K562 (cell line): Measurements from ENCODE around the gene LMX1B. TPM values are rescaled to one million over a fixed set of nuclear protein-coding genes. Genes with fewer than 3 reads are reported as not detected.

Experiments used
- ATAC-seq: fragments of 200-7000 bp; cut with Tn5 transposase; 3 replicates; pipeline ENCODE4 v1.9.1; 2020; ENCODE audit warnings: moderate library complexity
- BruUV-seq: library from RNA; stranded (reverse); fragments of 400-500 nt; replicated peaks from 2 replicates; lab custom pipeline; 2021; lab: Mats Ljungman, UMichigan
- CTCF ChIA-PET: fragments of 300-600 bp; formaldehyde crosslinking; extraction: SDS; loops from one replicate; lab custom pipeline; 2021; ENCODE audit warnings: low intra/inter-chr PET ratio; lab: Yijun Ruan, JAX
- POLR2A ChIA-PET: fragments of 300-600, 350-650 bp; sonication (Branson Sonifier 250); formaldehyde crosslinking; extraction: SDS; loops from one replicate; lab custom pipeline; 2021; ENCODE audit warnings: antibody characterized with exemption, inconsistent platforms; lab: Yijun Ruan, JAX
- DNase-seq, 4 experiments: peaks; one replicate each; pipeline versions ENCODE4 v3.0.0 to v3.0.0-alpha.2; 2011 to 2018; ENCODE audit warnings: low spot score in 3 of 4, mixed read lengths in 3 of 4; ENCODE audit errors: extremely low read depth in 1 of 4
- FAIRE-seq: peaks from 2 replicates; lab custom pipeline; 2011; peaks lifted over from hg19 to GRCh38; lab: Jason Lieb, UNC
- H2AFZ ChIP-seq: 2 replicates; pipeline ENCODE4 v1.6.0; 2011; ENCODE audit warnings: low read depth, low read length, control low read depth, inconsistent platforms
- H3K27ac ChIP-seq: fragments of 200-600 bp; 3 replicates; pipeline ENCODE4 v1.8.0; 2011; ENCODE audit warnings: low read depth, mild to moderate bottlenecking, control low read depth, inconsistent platforms, low read length, moderate library complexity, mixed read lengths; ENCODE audit errors: extremely low read depth
- H3K27me3 ChIP-seq, 2 experiments: fragments of 300-600 bp in 1 of 2; 2 replicates in 1 of 2; 3 replicates in 1 of 2; pipeline versions ENCODE4 v1.6.0 to v1.8.0; 2011; ENCODE audit warnings: inconsistent platforms in 2 of 2, low read length in 2 of 2, mild to moderate bottlenecking in 1 of 2, mixed read lengths in 1 of 2, moderate library complexity in 1 of 2; ENCODE audit not compliant: control insufficient read depth in 2 of 2, insufficient read depth in 2 of 2
- H3K36me3 ChIP-seq: fragments of 300-600 bp; 3 replicates; pipeline ENCODE4 v1.8.0; 2011; ENCODE audit warnings: mild to moderate bottlenecking, low read length, inconsistent platforms; ENCODE audit not compliant: control insufficient read depth, insufficient read depth
- H3K4me1 ChIP-seq, 2 experiments: fragments of 200-600 bp in 1 of 2; replicated peaks in 1 of 2; 2 replicates in 1 of 2; 3 replicates in 1 of 2; pipeline versions ENCODE4 v1.5.1 to v1.8.0; 2011; ENCODE audit warnings: inconsistent platforms in 2 of 2, low read length in 2 of 2, mild to moderate bottlenecking in 1 of 2, mixed read lengths in 1 of 2, moderate library complexity in 1 of 2; ENCODE audit not compliant: control insufficient read depth in 2 of 2, insufficient read depth in 2 of 2
- H3K4me2 ChIP-seq: 2 replicates; pipeline ENCODE4 v1.6.1; 2011; ENCODE audit warnings: low read length, control low read depth, inconsistent platforms, mixed read lengths; ENCODE audit not compliant: insufficient read depth
- H3K4me3 ChIP-seq: fragments of 200-600 bp; sonication (generic), shearing (Covaris generic); 2 replicates; pipeline ENCODE4 v1.5.1; 2016; ENCODE audit warnings: control low read depth, inconsistent platforms
- H3K79me2 ChIP-seq: fragments of 200-600 bp; 3 replicates; pipeline ENCODE4 v1.8.0; 2011; ENCODE audit warnings: low read length, inconsistent platforms; ENCODE audit not compliant: control insufficient read depth, insufficient read depth
- H3K9ac ChIP-seq, 2 experiments: 2 replicates each; pipeline versions ENCODE4 v1.6.0 to v1.6.1; 2011; ENCODE audit warnings: low read depth in 2 of 2, low read length in 2 of 2, control low read depth in 1 of 2, inconsistent platforms in 1 of 2, mild to moderate bottlenecking in 1 of 2, mixed read lengths in 1 of 2; ENCODE audit not compliant: insufficient read depth in 1 of 2
- H3K9me1 ChIP-seq: one replicate; pipeline ENCODE4 v1.6.0; 2011; ENCODE audit warnings: inconsistent platforms, mild to moderate bottlenecking, low read length, moderate library complexity; ENCODE audit not compliant: control insufficient read depth, insufficient read depth
- H3K9me3 ChIP-seq: replicated peaks from 2 replicates; pipeline ENCODE4 v1.5.1; 2011; ENCODE audit warnings: low read depth, low read length, inconsistent platforms; ENCODE audit not compliant: control insufficient read depth, insufficient read depth
- H4K20me1 ChIP-seq: replicated peaks from 2 replicates; pipeline ENCODE4 v1.6.1; 2011; ENCODE audit warnings: low read length, inconsistent platforms, mixed read lengths; ENCODE audit not compliant: control insufficient read depth, insufficient read depth
- AFF4 ChIP-seq: sonication (generic); formaldehyde crosslinking; IDR thresholded peaks from 2 replicates; pipeline ENCODE4 v1.8.0; 2023; ENCODE audit warnings: mild to moderate bottlenecking, missing genetic modification reagents
- HNRNPLL ChIP-seq: fragments of 200-400 bp; formaldehyde crosslinking; IDR thresholded peaks from 2 replicates; pipeline ENCODE4 v1.6.1; 2017; ENCODE audit warnings: low read length, low read depth, mild to moderate bottlenecking; ENCODE audit not compliant: poor library complexity, severe bottlenecking
- ILF3 ChIP-seq: fragments of 450-650 bp; IDR thresholded peaks from 2 replicates; pipeline ENCODE4 v1.6.1; 2018; ENCODE audit warnings: antibody characterized with exemption, mild to moderate bottlenecking, moderate library complexity, borderline replicate concordance
- IRF2 ChIP-seq: sonication (generic); formaldehyde crosslinking; IDR thresholded peaks from 2 replicates; pipeline ENCODE4 v1.8.1; 2022; ENCODE audit warnings: mild to moderate bottlenecking, missing genetic modification reagents
- LARP7 ChIP-seq: fragments of 450-650 bp; IDR thresholded peaks from 2 replicates; pipeline ENCODE4 v1.6.1; 2016
- TSHZ1 ChIP-seq: fragments of 250-450 bp; sonication (Bioruptor Pico); IDR thresholded peaks from 2 replicates; pipeline ENCODE4 v1.4.0; 2020; ENCODE audit warnings: mild to moderate bottlenecking, moderate library complexity
- ZBTB1 ChIP-seq: sonication (generic); formaldehyde crosslinking; IDR thresholded peaks from 2 replicates; pipeline ENCODE4 v1.8.1; 2023; ENCODE audit warnings: missing genetic modification reagents, low read depth, mild to moderate bottlenecking, borderline replicate concordance
- ZFP1 ChIP-seq: fragments of 450-650 bp; formaldehyde crosslinking; IDR thresholded peaks from 2 replicates; pipeline ENCODE4 v1.4.0; 2020; ENCODE audit warnings: mild to moderate bottlenecking, mixed read lengths
- ZNF655 ChIP-seq: fragments of 250-450 bp; sonication (Bioruptor Pico); IDR thresholded peaks from 2 replicates; pipeline ENCODE4 v1.5.0; 2021
- WGBS: fragments of 100-300 bp; shearing (Covaris generic); methylation state at CpG from one replicate; pipeline ENCODE4 v1.1.6; 2016; ENCODE audit warnings: low coverage, mixed read lengths; ENCODE audit not compliant: insufficient coverage; ENCODE audit errors: missing lambda C conversion rate; 5-methylcytosine and 5-hydroxymethylcytosine counted together
- in situ Hi-C: fragments of 300-500 bp; cut with MboI; formaldehyde crosslinking; loops from 4 replicates; pipeline ENCODE4 v1.15.0; 2018; ENCODE audit warnings: inconsistent platforms, mixed read lengths
- intact Hi-C: fragments of 100-400 bp; cut with micrococcal nuclease; formaldehyde crosslinking; loops from 2 replicates; pipeline ENCODE4 v1.14.2; 2022
- polyA plus RNA-seq, 8 experiments: library from polyadenylated mRNA; depleted of rRNA in 4 of 8; stranded (reverse) in 5 of 8; unstranded in 3 of 8; fragments of >200 nt; fragmentation: Nextera tagmentation in 2 of 8; fragmentation: Illumina TruSeq in 1 of 8; extraction: Ambion mirVana in 2 of 8; extraction: Trizol in 1 of 8; gene quantifications; 2 replicates each; pipeline versions ENCODE4 v1.2.1 to v1.2.3, GENCODE V29; 2011 to 2014; ENCODE audit warnings: inconsistent platforms in 1 of 8, missing spikeins in 1 of 8
- total RNA-seq, 7 experiments: library from RNA; depleted of rRNA in 6 of 7; stranded (reverse); fragments of >200 nt in 6 of 7; fragmentation: Illumina TruSeq in 2 of 7; extraction: Trizol in 2 of 7; gene quantifications; 2 replicates each; pipeline versions ENCODE4 v1.2.1 to v1.2.3, GENCODE V29; 2011 to 2021; ENCODE audit warnings: low replicate concordance in 1 of 7

The LMX1B gene
- total and polyA plus RNA-seq, 9 of the 15 experiments (the other 6 are each of a cell fraction or from before 2014, with no cell fraction given) = not detected

- CTCF ChIA-PET = interaction anchor here (0.6 kb wide), 1 partner anchor 107 kb away, joined by 3 read pairs; no protein-coding TSS in a partner anchor
- Histone ChIP-seq H3K4me2 (no peak overlapping the region), H3K9me1 (no peaks in the 10 kb centered on the region), H3K27me3 (peaks cover 17 to 78% of the 10 kb centered on the region in 2 experiments; a peak in 4 of 5 replicates), H4K20me1 (peaks cover 6% of the 10 kb centered on the region; the same call in 1 of the 2 replicates), H3K36me3 (no peaks in the 10 kb centered on the region), H2AFZ (no peak overlapping the region), H3K79me2 (no peaks in the 10 kb centered on the region), H3K27ac (no peak overlapping the region), H3K4me3 (no peak overlapping the region), H3K4me1 (peaks cover 0 to 17% of the 10 kb centered on the region in 2 experiments; a peak in 2 of 5 replicates), H3K9ac (no peak overlapping the region), H3K9me3 (no peaks in the 10 kb centered on the region)
- WGBS = 3% methylated on average over 3 of the region's 3 CpGs
- DNase-seq (no peak), ATAC-seq (no peak), FAIRE-seq (no peak)
- intact Hi-C loops = no loop called here
- POLR2A ChIA-PET = no interaction called here
- in situ Hi-C loops = no loop called here
- BruUV-seq = no TSS peak
- TF ChIP-seq ZFP1 (CRISPR knock-in tag) (no peak), IRF2 (CRISPR knock-in tag) (no peak), TSHZ1 (CRISPR knock-in tag) (no peak), HNRNPLL (no peak), ZBTB1 (no peak), ILF3 (no peak), ZNF655 (CRISPR knock-in tag) (no peak), LARP7 (no peak), AFF4 (CRISPR knock-in tag) (no peak)
These were observed 54.3 kb downstream of the LMX1B start for GRCh38 chr9:126668058-126668457.
